A673 (cell line): ENCODE measurements around the gene CLASP1.
"Not testable (repeated sequence)": the region's sequence is repeated elsewhere in the genome, so short reads cannot be mapped to it uniquely, and the experiment has no call there.

Experiments used
- EZH2 ChIP-seq: fragments of 200-600 bp; sonication (generic); IDR thresholded peaks from 2 replicates; pipeline ENCODE4 v1.6.1; 2017; ENCODE audit warnings: borderline replicate concordance, low read depth, mild to moderate bottlenecking, mixed read lengths, antibody characterized with exemption, low read length; ENCODE audit not compliant: poor library complexity, severe bottlenecking
- TF ChIP-seq, protein P1 (sequence below): fragments of 300-800, 200-600 bp; sonication (generic); conservative IDR thresholded peaks from 2 replicates; pipeline ENCODE4 v1.5.1; 2017; ENCODE audit warnings: low read depth, mild to moderate bottlenecking, antibody characterized with exemption, low read length, moderate library complexity, mixed read lengths

DNA sequence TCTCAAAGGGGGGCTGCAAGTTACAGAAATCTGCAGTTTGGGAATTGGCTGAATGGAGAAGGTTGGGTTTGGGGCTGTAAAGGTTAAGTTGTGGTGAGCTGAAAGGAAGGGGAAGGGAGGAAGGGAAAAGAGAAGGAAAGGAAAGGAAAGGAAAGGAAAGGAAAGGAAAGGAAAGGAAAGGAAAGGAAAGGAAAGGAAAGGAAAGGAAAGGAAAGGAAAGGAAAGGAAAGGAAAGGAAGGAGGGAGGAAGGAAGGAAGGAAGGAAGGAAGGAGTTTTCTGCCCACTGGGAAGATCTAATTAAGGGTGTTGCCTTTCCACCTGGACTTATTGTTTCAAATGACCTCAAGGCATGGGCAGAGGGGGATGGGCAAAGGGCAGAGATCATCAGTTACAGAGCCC lies 348.1 kb downstream of the CLASP1 start:
- TF ChIP-seq, protein P1, sequence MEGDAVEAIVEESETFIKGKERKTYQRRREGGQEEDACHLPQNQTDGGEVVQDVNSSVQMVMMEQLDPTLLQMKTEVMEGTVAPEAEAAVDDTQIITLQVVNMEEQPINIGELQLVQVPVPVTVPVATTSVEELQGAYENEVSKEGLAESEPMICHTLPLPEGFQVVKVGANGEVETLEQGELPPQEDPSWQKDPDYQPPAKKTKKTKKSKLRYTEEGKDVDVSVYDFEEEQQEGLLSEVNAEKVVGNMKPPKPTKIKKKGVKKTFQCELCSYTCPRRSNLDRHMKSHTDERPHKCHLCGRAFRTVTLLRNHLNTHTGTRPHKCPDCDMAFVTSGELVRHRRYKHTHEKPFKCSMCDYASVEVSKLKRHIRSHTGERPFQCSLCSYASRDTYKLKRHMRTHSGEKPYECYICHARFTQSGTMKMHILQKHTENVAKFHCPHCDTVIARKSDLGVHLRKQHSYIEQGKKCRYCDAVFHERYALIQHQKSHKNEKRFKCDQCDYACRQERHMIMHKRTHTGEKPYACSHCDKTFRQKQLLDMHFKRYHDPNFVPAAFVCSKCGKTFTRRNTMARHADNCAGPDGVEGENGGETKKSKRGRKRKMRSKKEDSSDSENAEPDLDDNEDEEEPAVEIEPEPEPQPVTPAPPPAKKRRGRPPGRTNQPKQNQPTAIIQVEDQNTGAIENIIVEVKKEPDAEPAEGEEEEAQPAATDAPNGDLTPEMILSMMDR = not testable (repeated sequence)
- TF ChIP-seq EZH2 = not testable (repeated sequence)
